GM12872 (cell line): ENCODE measurements around the gene DOCK7.

Source experiments
- CTCF ChIP-seq: IDR thresholded peaks from 3 replicates; pipeline ENCODE4 v1.5.1; 2011; ENCODE audit warnings: low read depth, mild to moderate bottlenecking, low read length, moderate library complexity; ENCODE audit not compliant: insufficient read depth

The DOCK7 gene

GRCh38 chr1:62613325-62613727 lies 74.9 kb downstream of the DOCK7 start:
- no peak for TF ChIP-seq CTCF

DNA sequence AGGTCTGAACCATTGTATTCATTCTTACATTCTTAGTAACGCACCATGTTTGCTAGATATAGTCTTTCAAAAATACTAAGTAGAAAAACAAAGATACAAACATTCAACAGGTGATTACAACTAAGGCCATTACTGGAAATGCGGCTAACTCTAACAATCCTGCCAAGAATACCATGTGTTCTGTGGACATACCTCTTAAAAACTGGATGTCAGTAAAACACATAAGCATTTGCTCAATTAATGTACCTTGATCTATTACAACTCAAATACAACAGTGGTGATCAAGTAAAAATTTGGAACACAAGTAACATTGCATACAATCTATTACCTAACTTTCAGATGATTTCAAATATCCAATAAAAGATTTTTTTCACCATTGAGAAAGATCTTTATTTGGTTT lies 75.4 kb downstream of the DOCK7 start:
- TF ChIP-seq CTCF = no peak

GRCh38 chr1:62608905-62609304 lies 79.3 kb downstream of the DOCK7 start:
- TF ChIP-seq CTCF = no peak

DNA sequence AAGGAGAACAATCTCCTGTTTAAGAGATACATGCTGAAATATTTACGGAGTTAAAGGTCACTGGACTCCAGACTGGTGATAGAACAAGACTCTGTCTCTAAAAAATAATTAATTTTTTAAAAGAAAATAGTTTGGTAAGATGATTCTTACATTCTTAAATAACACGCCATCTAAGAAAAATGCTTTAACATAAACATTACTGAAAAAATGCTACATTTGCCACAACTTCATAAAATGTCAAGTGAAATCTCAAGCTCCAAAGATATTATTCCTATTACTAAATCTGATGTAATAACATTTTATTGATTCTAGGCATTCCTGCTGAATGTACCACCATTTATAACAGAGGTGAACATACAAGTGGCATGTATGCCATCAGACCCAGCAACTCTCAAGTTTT lies 86.7 kb downstream of the DOCK7 start:
- no peak for TF ChIP-seq CTCF

DNA sequence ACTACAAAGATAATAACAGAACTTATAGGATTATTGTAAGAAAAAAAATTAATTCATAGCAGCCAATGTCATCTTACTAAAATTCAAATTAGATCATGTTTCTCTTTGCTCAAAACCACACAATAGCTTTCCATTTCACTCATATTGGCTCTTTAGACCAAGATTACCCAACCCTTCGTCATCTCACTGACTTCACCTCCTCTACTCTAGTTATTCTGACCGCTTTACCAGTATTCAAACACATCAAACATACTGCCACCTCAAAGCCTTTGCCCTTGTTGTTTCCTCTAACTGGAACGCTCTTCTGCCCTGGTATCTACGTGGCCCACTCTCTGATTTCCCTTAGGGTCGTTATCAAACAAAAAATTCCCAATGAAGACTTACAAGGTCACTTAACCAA lies 89.1 kb downstream of the DOCK7 start:
- TF ChIP-seq CTCF = no peak

GRCh38 chr1:62597281-62597680 lies 90.9 kb downstream of the DOCK7 start, which contains the start of gene ANGPTL3:
TSS of gene ANGPTL3 (plus strand) at chr1:62597520. CDS start at chr1:62597567, 47 bp downstream.
- TF ChIP-seq CTCF = no peak

DNA sequence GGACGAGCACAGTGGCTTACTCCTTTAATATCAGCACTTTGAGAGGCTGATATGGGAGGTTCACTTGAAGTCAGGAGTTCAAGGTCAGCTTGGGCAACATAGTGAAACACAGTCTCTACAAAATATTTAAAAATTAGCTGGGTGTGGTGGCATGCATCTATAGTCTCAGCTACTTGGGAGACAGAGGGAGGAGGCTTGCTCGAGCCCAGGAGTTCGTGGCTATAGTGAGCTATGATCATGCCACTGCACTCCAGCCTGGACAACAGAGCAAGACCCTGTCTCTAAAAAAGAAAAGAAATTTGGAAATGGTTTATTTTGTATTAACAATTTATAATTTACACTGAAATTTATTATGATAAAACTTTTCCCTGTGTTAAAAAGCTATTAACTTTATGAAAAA lies 92.5 kb downstream of the DOCK7 start:
- no peak for TF ChIP-seq CTCF

GRCh38 chr1:62593825-62594394 lies 94.3 kb downstream of the DOCK7 start:
- no peak for TF ChIP-seq CTCF
